Epidermal melanocyte (primary cell): ENCODE data around the gene AP5B1.

Experiments used
- DNase-seq: peaks from one replicate; pipeline ENCODE4 v3.0.0; 2011; ENCODE audit warnings: low spot score; ENCODE audit not compliant: insufficient read length

The AP5B1 gene

GRCh38 chr11:65780770-65781151 is at the start of gene AP5B1:
TSS of gene AP5B1 (minus strand) at chr11:65780976. CDS start at chr11:65780591, 385 bp downstream.
- peak; percentile 76 for DNase-seq

- DNase-seq = no peak
These were observed 48.7 kb upstream of the AP5B1 start for GRCh38 chr11:65829459-65829858.

GRCh38 chr11:65826984-65827735 is 46.4 kb upstream of the AP5B1 start:
- no peak for DNase-seq

GRCh38 chr11:65822776-65823528 is 42.2 kb upstream of the AP5B1 start:
- DNase-seq = no peak

GRCh38 chr11:65821107-65821506 is 40.3 kb upstream of the AP5B1 start:
- DNase-seq = no peak

GRCh38 chr11:65817835-65818680 is 37.3 kb upstream of the AP5B1 start:
- DNase-seq = peak; percentile 86

GRCh38 chr11:65817312-65817834 is 36.6 kb upstream of the AP5B1 start:
- no peak for DNase-seq

GRCh38 chr11:65816696-65817095 is 35.9 kb upstream of the AP5B1 start:
- no peak for DNase-seq

- DNase-seq = no peak
These were observed 34.3 kb upstream of the AP5B1 start for GRCh38 chr11:65814986-65815565.

- DNase-seq = peak; percentile 69
These were observed 33.6 kb upstream of the AP5B1 start for GRCh38 chr11:65814131-65814985.

- DNase-seq = no peak
These were observed 31.1 kb upstream of the AP5B1 start for GRCh38 chr11:65811764-65812475.

- no peak for DNase-seq
These were observed 29.5 kb upstream of the AP5B1 start for GRCh38 chr11:65810046-65810868.

GRCh38 chr11:65809496-65809895 is 28.7 kb upstream of the AP5B1 start:
- no peak for DNase-seq

GRCh38 chr11:65808744-65809341 is 28.1 kb upstream of the AP5B1 start:
- DNase-seq = no peak

- DNase-seq = no peak
These were observed 26.2 kb upstream of the AP5B1 start for GRCh38 chr11:65806979-65807378.

- no peak for DNase-seq
These were observed 23.2 kb upstream of the AP5B1 start for GRCh38 chr11:65803797-65804492.

GRCh38 chr11:65802841-65803240 is 22.1 kb upstream of the AP5B1 start:
- DNase-seq = no peak
